H1 (cell line): ENCODE results near the gene TPRG1L. TPM values are rescaled to one million over a fixed set of nuclear protein-coding genes. Genes with fewer than 3 reads are reported as not detected.

ENCODE experiments used
- CBX8 ChIP-seq: fragments of 300-800, 300-1000 bp; sonication (generic); IDR thresholded peaks from 2 replicates; pipeline ENCODE4 v1.7.1; 2016; ENCODE audit warnings: low read depth, low read length, borderline replicate concordance
- polyA plus RNA-seq, 7 experiments: library from polyadenylated mRNA; depleted of rRNA in 3 of 7; stranded (reverse) in 5 of 7; unstranded in 2 of 7; fragments of >200 nt in 5 of 7; fragments of 200-250 nt in 2 of 7; gene quantifications; 1 replicate in 5 of 7; 2 replicates in 1 of 7; 4 replicates in 1 of 7; pipeline versions ENCODE4 v1.2.1 to v1.2.3, GENCODE V29; 2011 to 2013; ENCODE audit warnings: missing spikeins in 2 of 7, mixed read lengths in 2 of 7
- total RNA-seq: library from RNA; stranded (reverse); fragmentation: NEBNext Ultra II Directional; extraction: Animal tissue kit (Norgen Biotek cat#: 25700); gene quantifications from 2 replicates; pipeline ENCODE4 v1.2.1, GENCODE V29; 2021

Gene TPRG1L
- total and polyA plus RNA-seq, 2 of the 8 experiments (the other 6 are each of a cell fraction or from before 2014, with no cell fraction given): 21.7 to 22.3 TPM

- TF ChIP-seq CBX8: no peak
Measured at GRCh38 chr1:3580231-3580630, 44.6 kb upstream of the TPRG1L start (continued).
